Activated CD4-positive, alpha-beta T cell treated with anti-CD3 and anti-CD28 coated beads for 36 hours (primary cell): Measurements from ENCODE around the gene PPP1R12B. TPM values are rescaled to one million over a fixed set of nuclear protein-coding genes. Genes with fewer than 3 reads are reported as not detected.
A peak's percentile ranks its signal among the peaks of the same experiment; 100 is the strongest.
"Not testable (repeated sequence)": the region's sequence is repeated elsewhere in the genome, so short reads cannot be mapped to it uniquely, and the experiment has no call there.

Source experiments
- ATAC-seq: fragments of 200-7000 bp; cut with Tn5 transposase; one replicate; pipeline ENCODE4 v1.10.0; 2021; ENCODE audit warnings: mild to moderate bottlenecking, moderate library complexity
- CTCF ChIA-PET: fragments of 350-600 bp; sonication (Branson Sonifier 250); formaldehyde crosslinking; loops from one replicate; lab custom pipeline; 2021; ENCODE audit warnings: antibody characterized with exemption; lab: Charles Lee
- POLR2A ChIA-PET: fragments of 350-600 bp; sonication (Branson Sonifier 250); formaldehyde crosslinking; loops from one replicate; lab custom pipeline; 2021; ENCODE audit warnings: antibody characterized with exemption, inconsistent platforms; lab: Charles Lee
- DNase-seq: peaks from one replicate; pipeline ENCODE4 v3.0.0-alpha.2; 2020
- H3K27ac Mint-ChIP-seq: one replicate; pipeline ENCODE4 v1.8.0; 2021; ENCODE audit warnings: mixed read lengths
- H3K27me3 Mint-ChIP-seq: one replicate; pipeline ENCODE4 v1.8.0; 2021; ENCODE audit warnings: mixed read lengths
- H3K36me3 Mint-ChIP-seq: one replicate; pipeline ENCODE4 v1.8.0; 2021; ENCODE audit warnings: low read depth, mixed read lengths
- H3K4me1 Mint-ChIP-seq: one replicate; pipeline ENCODE4 v1.8.0; 2021; ENCODE audit warnings: mixed read lengths
- H3K4me3 Mint-ChIP-seq: one replicate; pipeline ENCODE4 v1.8.0; 2021; ENCODE audit warnings: mild to moderate bottlenecking, moderate library complexity, mixed read lengths
- H3K9me3 Mint-ChIP-seq: one replicate; pipeline ENCODE4 v1.8.0; 2021; ENCODE audit warnings: low read depth, mixed read lengths
- intact Hi-C, 2 experiments: fragments of 100-400 bp; cut with DNase I in 1 of 2; cut with micrococcal nuclease in 1 of 2; formaldehyde crosslinking; loops; one replicate each; pipeline versions ENCODE4 v1.14.2 to v1.15.1; 2022 to 2024; cut with DNase I, micrococcal nuclease
- total RNA-seq, 2 experiments: library from RNA; stranded (reverse); gene quantifications; one replicate each; pipeline ENCODE4 v1.2.3, GENCODE V29; 2021

Gene PPP1R12B
- total RNA-seq, 2 experiments from 2014 or later = 10.3 to 13.2 TPM

- POLR2A ChIA-PET = interaction anchor here (0.7 to 1.2 kb wide), 2 partner anchors 9 to 213 kb away, joined by 3 to 6 read pairs; no protein-coding TSS in a partner anchor
- CTCF ChIA-PET = interaction anchor here (0.9 to 2.8 kb wide), 6 partner anchors 7 to 241 kb away, joined by 3 to 9 read pairs (median 4); partner anchors contain the start of genes LGR6 and UBE2T
- DNase-seq (peak; percentile 29), ATAC-seq (no peak)
- H3K36me3 Mint-ChIP-seq = no peaks in the 10 kb centered on the region
- H3K27ac Mint-ChIP-seq = peak overlapping the region; percentile 63
- H3K4me1 Mint-ChIP-seq = peaks cover 21% of the 10 kb centered on the region
- peak overlapping the region; percentile 76 for H3K4me3 Mint-ChIP-seq
- H3K27me3 Mint-ChIP-seq = no peaks in the 10 kb centered on the region
- intact Hi-C loops = loop anchor here (2.0 to 10.0 kb wide), 9 partner anchors 115 to 609 kb away; partner anchors contain the start of genes TIMM17A (in 2 of the 2), ADIPOR1 (in 1 of the 2), KDM5B (in 1 of the 2) and KLHL12 (in 1 of the 2)
- H3K9me3 Mint-ChIP-seq = no peaks in the 10 kb centered on the region
These were observed 868 bp downstream of the PPP1R12B start for GRCh38 chr1:202349206-202349928.

GRCh38 chr1:202351725-202352124 is 3.2 kb downstream of the PPP1R12B start:
- ATAC-seq = no peak

GRCh38 chr1:202352583-202353197 is 4.2 kb downstream of the PPP1R12B start:
- H3K36me3 Mint-ChIP-seq, DNase-seq, H3K27me3 Mint-ChIP-seq, ATAC-seq, intact Hi-C loops, POLR2A ChIA-PET, H3K27ac Mint-ChIP-seq, H3K4me3 Mint-ChIP-seq, H3K9me3 Mint-ChIP-seq: not testable (repeated sequence)
- H3K4me1 Mint-ChIP-seq = peaks cover 21% of the 10 kb centered on the region
- CTCF ChIA-PET = interaction anchor here (1.0 kb wide), 1 partner anchor 15 kb away, joined by 3 read pairs; no protein-coding TSS in a partner anchor

More at GRCh38 chr1:202351725-202352124, 3.2 kb downstream of the PPP1R12B start:
- H3K36me3 Mint-ChIP-seq = peaks cover 1% of the 10 kb centered on the region
- H3K4me3 Mint-ChIP-seq = no peak overlapping the region
- peaks cover 24% of the 10 kb centered on the region for H3K4me1 Mint-ChIP-seq
- intact Hi-C loops = no loop called here
- no peak for DNase-seq
- POLR2A ChIA-PET = no interaction called here
- CTCF ChIA-PET = interaction anchor here (2.8 kb wide), 1 partner anchor 158 kb away, joined by 9 read pairs; the partner anchor contains the start of gene LGR6
- H3K27ac Mint-ChIP-seq = no peak overlapping the region
- H3K27me3 Mint-ChIP-seq = no peaks in the 10 kb centered on the region
- no peaks in the 10 kb centered on the region for H3K9me3 Mint-ChIP-seq

- Mint-ChIP-seq H3K36me3 (peaks cover 1% of the 10 kb centered on the region), H3K9me3 (no peaks in the 10 kb centered on the region), H3K27ac (no peak overlapping the region), H3K4me1 (peaks cover 9% of the 10 kb centered on the region), H3K27me3 (no peaks in the 10 kb centered on the region), H3K4me3 (no peak overlapping the region)
- DNase-seq (no peak), ATAC-seq (no peak)
- CTCF ChIA-PET = interaction anchor here (1.3 kb wide), 1 partner anchor 14 kb away, joined by 7 read pairs; the partner anchor contains the start of gene UBE2T
- intact Hi-C loops = no loop called here
- POLR2A ChIA-PET = no interaction called here
These were observed 7.5 kb downstream of the PPP1R12B start for GRCh38 chr1:202355944-202356553.

GRCh38 chr1:202357506-202357905 is 9.0 kb downstream of the PPP1R12B start:
- peaks cover 1% of the 10 kb centered on the region for H3K36me3 Mint-ChIP-seq
- ATAC-seq = no peak
- ChIA-PET POLR2A (no interaction called here), CTCF (interaction anchor here (0.7 kb wide), 1 partner anchor 324 kb away, joined by 3 read pairs; no protein-coding TSS in a partner anchor)
- H3K4me1 Mint-ChIP-seq = peaks cover 9% of the 10 kb centered on the region
- H3K27ac Mint-ChIP-seq = no peak overlapping the region
- intact Hi-C loops = no loop called here
- DNase-seq = no peak
- H3K9me3 Mint-ChIP-seq = no peaks in the 10 kb centered on the region
- H3K4me3 Mint-ChIP-seq = no peak overlapping the region
- H3K27me3 Mint-ChIP-seq = no peaks in the 10 kb centered on the region

DNA sequence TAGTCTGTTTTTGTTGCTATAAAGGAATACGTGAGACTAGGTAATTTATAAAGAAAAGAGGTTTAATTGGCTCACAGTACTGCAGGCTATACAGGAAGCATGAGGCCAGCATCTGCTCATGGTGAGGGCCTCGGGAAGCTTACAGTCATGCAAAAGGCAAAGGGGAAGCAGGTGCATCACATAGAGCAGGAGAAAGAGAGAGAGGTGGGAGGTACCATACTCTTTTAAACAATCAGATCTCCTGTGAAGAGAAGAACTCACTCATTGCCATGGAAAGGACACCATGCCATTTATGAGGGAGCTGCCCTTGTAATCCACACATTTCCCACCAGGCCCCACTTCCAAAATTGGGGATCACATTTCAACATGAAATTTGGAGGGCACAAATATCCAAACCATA is 12.7 kb downstream of the PPP1R12B start:
- intact Hi-C loops = no loop called here
- H3K4me3 Mint-ChIP-seq = no peak overlapping the region
- H3K27ac Mint-ChIP-seq = no peak overlapping the region
- ATAC-seq (no peak), DNase-seq (no peak)
- H3K36me3 Mint-ChIP-seq = no peaks in the 10 kb centered on the region
- no peaks in the 10 kb centered on the region for H3K27me3 Mint-ChIP-seq
- CTCF ChIA-PET = interaction anchor here (0.6 to 1.3 kb wide), 3 partner anchors 11 to 606 kb away, joined by 3 read pairs; partner anchors contain the start of gene UBE2T
- H3K4me1 Mint-ChIP-seq = no peaks in the 10 kb centered on the region
- POLR2A ChIA-PET = no interaction called here
- H3K9me3 Mint-ChIP-seq = no peaks in the 10 kb centered on the region

DNA sequence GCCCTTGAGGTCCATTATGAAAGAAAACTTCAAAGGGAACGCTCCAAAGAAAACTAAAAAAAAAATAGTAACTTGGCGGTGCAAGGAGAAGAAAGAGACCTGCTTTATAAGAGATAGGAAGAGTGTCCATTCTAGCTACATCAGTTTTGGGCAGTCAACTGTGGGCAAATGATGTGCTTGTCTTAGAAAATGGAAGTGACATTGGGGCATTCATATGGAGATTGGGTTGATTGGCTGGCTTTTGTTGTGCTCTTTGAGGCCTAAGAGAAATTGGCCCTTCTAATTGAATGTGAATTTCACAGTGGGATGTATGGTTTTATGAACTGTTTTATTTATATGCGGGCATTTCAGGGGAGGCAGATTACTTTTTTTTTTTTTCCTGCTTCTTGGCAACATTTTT is 13.2 kb downstream of the PPP1R12B start:
- no peak for ATAC-seq

DNA sequence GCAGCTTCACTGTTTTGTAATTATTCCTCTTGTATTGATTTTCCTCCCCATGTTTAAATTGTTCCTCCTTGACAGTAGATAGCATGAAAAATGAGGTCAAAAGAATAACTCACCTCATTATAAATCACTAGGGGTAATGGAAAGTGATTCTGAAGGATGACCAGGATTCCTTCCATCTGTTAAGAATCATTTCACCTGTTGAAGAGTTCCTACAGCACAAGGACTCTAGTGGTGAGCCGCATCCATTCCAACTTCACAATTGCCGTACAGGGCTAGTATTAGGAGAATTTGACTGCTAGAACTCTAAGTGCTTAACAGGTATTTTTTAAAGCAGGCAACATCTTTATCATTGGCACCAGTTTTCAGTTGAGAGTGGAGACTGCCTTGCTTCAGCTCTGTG is 13.7 kb downstream of the PPP1R12B start:
- H3K36me3 Mint-ChIP-seq = no peaks in the 10 kb centered on the region
- intact Hi-C loops = no loop called here
- no peaks in the 10 kb centered on the region for H3K9me3 Mint-ChIP-seq
- ChIA-PET POLR2A (no interaction called here), CTCF (no interaction called here)
- H3K27ac Mint-ChIP-seq = no peak overlapping the region
- DNase-seq (no peak), ATAC-seq (no peak)
- H3K4me3 Mint-ChIP-seq = no peak overlapping the region
- H3K27me3 Mint-ChIP-seq = no peaks in the 10 kb centered on the region
- H3K4me1 Mint-ChIP-seq = no peaks in the 10 kb centered on the region

More for the DNA sequence above, 13.2 kb downstream of the PPP1R12B start:
- Mint-ChIP-seq H3K27ac (no peak overlapping the region), H3K4me1 (no peaks in the 10 kb centered on the region), H3K9me3 (no peaks in the 10 kb centered on the region), H3K36me3 (no peaks in the 10 kb centered on the region), H3K4me3 (no peak overlapping the region), H3K27me3 (no peaks in the 10 kb centered on the region)
- ChIA-PET POLR2A (no interaction called here), CTCF (no interaction called here)
- no peak for DNase-seq
- intact Hi-C loops = no loop called here

DNA sequence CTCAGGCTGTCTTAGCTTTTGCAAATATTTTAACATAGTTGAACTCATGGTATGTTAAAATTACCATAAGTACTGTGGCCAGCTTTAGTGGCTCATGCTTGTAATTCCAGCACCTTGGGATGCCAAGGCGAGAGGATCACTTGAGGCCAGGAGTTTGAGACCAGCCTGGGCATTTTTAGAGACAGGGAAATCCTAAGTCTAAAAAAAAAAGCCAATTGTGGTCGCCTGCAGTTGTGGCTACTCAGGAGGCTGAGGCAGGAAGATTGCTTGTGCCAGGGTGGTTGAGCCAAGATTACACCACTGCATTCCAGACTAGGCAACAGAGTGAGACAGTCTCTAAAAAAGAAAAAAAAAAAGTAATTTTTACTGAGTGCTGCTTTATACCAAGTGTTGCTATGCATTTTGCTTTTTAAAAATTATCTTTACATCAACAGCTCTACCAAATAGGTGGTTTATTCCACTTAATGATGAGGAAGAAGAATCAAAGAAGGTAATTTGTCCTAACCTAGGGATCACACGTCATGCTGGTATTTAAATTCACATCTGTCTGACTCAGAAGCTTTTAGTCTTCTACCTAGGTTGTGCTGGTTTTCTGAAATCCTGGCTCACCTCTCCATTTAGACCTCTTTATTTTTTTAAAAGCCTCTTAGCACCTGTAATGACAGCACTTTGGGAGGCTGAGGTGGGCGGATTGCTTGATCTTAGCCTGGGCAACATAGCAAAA is 16.8 kb downstream of the PPP1R12B start:
- ChIA-PET CTCF (interaction anchor here (0.7 to 1.1 kb wide), 2 partner anchors 15 to 33 kb away, joined by 3 to 5 read pairs; no protein-coding TSS in a partner anchor), POLR2A (no interaction called here)
- DNase-seq (no peak), ATAC-seq (no peak)
- peaks cover 2% of the 10 kb centered on the region for H3K36me3 Mint-ChIP-seq
- no peak overlapping the region for H3K4me3 Mint-ChIP-seq
- no peak overlapping the region for H3K27ac Mint-ChIP-seq
- H3K9me3 Mint-ChIP-seq = no peaks in the 10 kb centered on the region
- intact Hi-C loops = no loop called here
- no peaks in the 10 kb centered on the region for H3K4me1 Mint-ChIP-seq
- H3K27me3 Mint-ChIP-seq = no peaks in the 10 kb centered on the region

- ChIA-PET CTCF (interaction anchor here (0.7 kb wide), 1 partner anchor 174 kb away, joined by 3 read pairs; the partner anchor contains the start of gene LGR6), POLR2A (interaction anchor here (0.6 kb wide), 1 partner anchor 25 kb away, joined by 4 read pairs; the partner anchor contains the start of gene UBE2T)
- no peaks in the 10 kb centered on the region for H3K9me3 Mint-ChIP-seq
- no peak overlapping the region for H3K4me3 Mint-ChIP-seq
- intact Hi-C loops = no loop called here
- no peaks in the 10 kb centered on the region for H3K27me3 Mint-ChIP-seq
- H3K27ac Mint-ChIP-seq = no peak overlapping the region
- H3K4me1 Mint-ChIP-seq = no peaks in the 10 kb centered on the region
- no peak for DNase-seq
- H3K36me3 Mint-ChIP-seq = peaks cover 2% of the 10 kb centered on the region
- no peak for ATAC-seq
These were observed 18.8 kb downstream of the PPP1R12B start for GRCh38 chr1:202367271-202367670.
